ENCODE measurements around the gene ANKRD22.

Gene ANKRD22

GRCh38 chr10:88835910-88836221 lies 15.8 kb downstream of the ANKRD22 start:
- no peaks in the 10 kb centered on the region for H3F3A ChIP-seq (ENCODE audit: low read depth)
- no peaks in the 10 kb centered on the region for H4K20me1 ChIP-seq (ENCODE audit: insufficient read depth, low read length, poor library complexity, severe bottlenecking)
- H3K9ac ChIP-seq (ENCODE audit: low read depth, low read length, poor library complexity, severe bottlenecking), result no peak overlapping the region
- peaks cover 38% of the 10 kb centered on the region for H3K4me1 ChIP-seq (ENCODE audit: insufficient read depth, low read length, poor library complexity, severe bottlenecking)
- H3K4me2 ChIP-seq (ENCODE audit: low read depth, low read length, poor library complexity, severe bottlenecking), result no peak overlapping the region
- H2AFZ ChIP-seq (ENCODE audit: low read length), result peak overlapping the region; percentile 3; the same call in 1 of the 2 replicates
- no peak for TF ChIP-seq EZH2phosphoT487 (IDR thresholded peaks at IDR 0.05; ENCODE audit: borderline replicate concordance)
- TF ChIP-seq CTCF (conservative IDR thresholded peaks at IDR 0.05; ENCODE audit: low read length), result no peak
- no peaks in the 10 kb centered on the region for H3K9me2 ChIP-seq (replicated peaks; ENCODE audit: low read depth, low read length)
- H3K9me3 ChIP-seq (ENCODE audit: insufficient read depth, low read depth, low read length), result no peaks in the 10 kb centered on the region
- no peak overlapping the region for H3K4me3 ChIP-seq (ENCODE audit: low read length, poor library complexity, severe bottlenecking)
- no peaks in the 10 kb centered on the region for H3K36me3 ChIP-seq (ENCODE audit: insufficient read depth, low read length)
- H3K79me2 ChIP-seq (ENCODE audit: insufficient read depth, low read length), result no peaks in the 10 kb centered on the region
- no peaks in the 10 kb centered on the region for H3K27me3 ChIP-seq (ENCODE audit: insufficient read depth, low read length, poor library complexity, severe bottlenecking)

- Histone ChIP-seq H3K36me3 (ENCODE audit: insufficient read depth, low read length) (no peaks in the 10 kb centered on the region), H3K4me1 (ENCODE audit: insufficient read depth, low read length, poor library complexity, severe bottlenecking) (peaks cover 38% of the 10 kb centered on the region), H4K20me1 (ENCODE audit: insufficient read depth, low read length, poor library complexity, severe bottlenecking) (no peaks in the 10 kb centered on the region), H3K9me3 (ENCODE audit: insufficient read depth, low read depth, low read length) (no peaks in the 10 kb centered on the region), H3F3A (ENCODE audit: low read depth) (no peaks in the 10 kb centered on the region), H3K4me3 (ENCODE audit: low read length, poor library complexity, severe bottlenecking) (no peak overlapping the region), H3K79me2 (ENCODE audit: insufficient read depth, low read length) (no peaks in the 10 kb centered on the region), H3K27me3 (ENCODE audit: insufficient read depth, low read length, poor library complexity, severe bottlenecking) (no peaks in the 10 kb centered on the region), H3K4me2 (ENCODE audit: low read depth, low read length, poor library complexity, severe bottlenecking) (peak overlapping the region; percentile 5), H3K9me2 (replicated peaks; ENCODE audit: low read depth, low read length) (no peaks in the 10 kb centered on the region), H2AFZ (ENCODE audit: low read length) (peak overlapping the region; percentile 71), H3K9ac (ENCODE audit: low read depth, low read length, poor library complexity, severe bottlenecking) (no peak overlapping the region)
- peak; percentile 96 for TF ChIP-seq CTCF (conservative IDR thresholded peaks at IDR 0.05; ENCODE audit: low read length)
- no peak for TF ChIP-seq EZH2phosphoT487 (IDR thresholded peaks at IDR 0.05; ENCODE audit: borderline replicate concordance)
These were observed 16.3 kb downstream of the ANKRD22 start for GRCh38 chr10:88835096-88835909.

GRCh38 chr10:88833723-88834122 lies 17.9 kb downstream of the ANKRD22 start:
- Histone ChIP-seq H3K9ac (ENCODE audit: low read depth, low read length, poor library complexity, severe bottlenecking) (peak overlapping the region; percentile 33), H3K79me2 (ENCODE audit: insufficient read depth, low read length) (no peaks in the 10 kb centered on the region), H3F3A (ENCODE audit: low read depth) (no peaks in the 10 kb centered on the region), H4K20me1 (ENCODE audit: insufficient read depth, low read length, poor library complexity, severe bottlenecking) (no peaks in the 10 kb centered on the region), H3K9me3 (ENCODE audit: insufficient read depth, low read depth, low read length) (no peaks in the 10 kb centered on the region), H3K4me1 (ENCODE audit: insufficient read depth, low read length, poor library complexity, severe bottlenecking) (peaks cover 42% of the 10 kb centered on the region), H3K4me3 (ENCODE audit: low read length, poor library complexity, severe bottlenecking) (peak overlapping the region; percentile 28), H3K36me3 (ENCODE audit: insufficient read depth, low read length) (no peaks in the 10 kb centered on the region), H3K9me2 (replicated peaks; ENCODE audit: low read depth, low read length) (no peaks in the 10 kb centered on the region), H3K27me3 (ENCODE audit: insufficient read depth, low read length, poor library complexity, severe bottlenecking) (no peaks in the 10 kb centered on the region), H2AFZ (ENCODE audit: low read length) (peak overlapping the region; percentile 72), H3K4me2 (ENCODE audit: low read depth, low read length, poor library complexity, severe bottlenecking) (peak overlapping the region; percentile 55)
- no peak for TF ChIP-seq EZH2phosphoT487 (IDR thresholded peaks at IDR 0.05; ENCODE audit: borderline replicate concordance)
- no peak for TF ChIP-seq CTCF (conservative IDR thresholded peaks at IDR 0.05; ENCODE audit: low read length)
